Stimulated activated CD4-positive, alpha-beta T cell treated with anti-CD3 and anti-CD28 coated beads, TNF-alpha, amount 100 ng/mL, for 48 hours (primary cell): Measurements from ENCODE around the gene UBE2L5.
"Not testable (repeated sequence)": the region's sequence is repeated elsewhere in the genome, so short reads cannot be mapped to it uniquely, and the experiment has no call there.

Experiments
- DNase-seq, 3 donors: peaks; one replicate each; pipeline ENCODE4 v3.0.0-alpha.2; 2020; ENCODE audit warnings: low read depth in 3 of 3

Gene UBE2L5

GRCh38 chr13:30440910-30441703 is 18.8 kb downstream of the UBE2L5 start:
- no peak for DNase-seq

- no peak for DNase-seq
Measured at GRCh38 chr13:30442926-30443325, 20.6 kb downstream of the UBE2L5 start.

DNA sequence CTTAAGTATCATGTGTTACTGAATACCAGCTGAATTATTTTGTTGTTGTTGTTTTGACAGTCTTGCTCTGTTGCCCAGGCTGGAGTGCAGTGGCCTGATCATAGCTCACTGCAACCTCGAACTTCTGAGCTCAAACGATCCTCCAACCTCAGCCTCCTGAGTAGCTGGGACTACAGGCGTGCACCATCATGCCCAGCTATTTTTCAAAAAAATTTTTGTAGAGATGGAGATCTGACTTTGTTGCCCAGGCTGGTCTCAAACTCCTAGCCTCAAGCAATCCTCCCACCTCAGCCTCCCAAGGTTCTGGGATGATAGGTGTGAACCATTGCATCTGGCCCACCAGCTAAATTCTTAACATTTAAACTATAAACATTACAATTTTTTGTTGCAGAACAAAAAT is 21.2 kb downstream of the UBE2L5 start:
- not testable (repeated sequence) for DNase-seq

GRCh38 chr13:30443957-30444404 is 21.7 kb downstream of the UBE2L5 start:
- DNase-seq = no peak

GRCh38 chr13:30446126-30446500 is 23.8 kb downstream of the UBE2L5 start:
- DNase-seq = no peak

- DNase-seq = no peak
Measured at GRCh38 chr13:30448441-30448840, 26.1 kb downstream of the UBE2L5 start.

GRCh38 chr13:30450066-30450465 is 27.8 kb downstream of the UBE2L5 start:
- DNase-seq = no peak

DNA sequence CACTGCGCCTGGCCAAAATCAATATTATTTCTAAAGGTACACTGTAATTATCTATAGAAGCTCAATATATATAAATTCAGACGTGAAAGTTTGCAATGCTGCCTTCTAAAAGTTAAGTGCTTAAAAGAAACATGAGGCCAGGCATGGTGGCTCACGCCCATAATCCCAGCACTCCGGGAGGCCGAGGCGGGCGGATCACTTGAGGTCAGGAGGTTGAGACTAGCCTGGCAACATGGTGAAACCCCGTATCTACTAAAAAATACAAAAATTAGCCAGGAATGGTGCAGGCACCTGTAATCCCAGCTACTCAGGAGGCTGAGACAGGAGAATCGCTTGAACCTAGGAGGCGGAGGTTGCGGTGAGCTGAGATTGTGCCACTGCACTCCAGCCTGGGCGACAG is 29.2 kb downstream of the UBE2L5 start:
- not testable (repeated sequence) for DNase-seq

DNA sequence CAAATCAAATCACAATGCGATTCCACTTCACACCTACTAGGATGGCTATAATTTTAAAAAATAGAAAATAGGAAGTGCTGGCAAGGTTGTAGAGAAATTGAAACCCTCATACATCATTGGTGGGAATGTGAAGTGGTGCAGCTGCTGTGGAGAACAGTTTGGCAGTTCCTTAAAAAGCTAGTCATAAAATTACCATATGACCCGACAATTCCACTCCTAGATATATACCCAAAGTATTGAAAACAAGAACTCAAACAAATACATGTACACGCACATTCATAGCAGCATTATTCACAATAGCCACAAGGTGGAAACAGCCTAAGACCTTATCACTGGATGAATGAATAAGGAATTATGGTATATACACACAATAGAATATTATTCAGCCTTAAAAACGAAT is 31.4 kb downstream of the UBE2L5 start:
- DNase-seq = no peak

- DNase-seq = no peak
Measured at GRCh38 chr13:30454991-30455390, 32.7 kb downstream of the UBE2L5 start.

- no peak for DNase-seq
Measured at GRCh38 chr13:30456290-30456689, 34.0 kb downstream of the UBE2L5 start.

GRCh38 chr13:30457306-30457891 is 35.1 kb downstream of the UBE2L5 start:
- DNase-seq = no peak

DNA sequence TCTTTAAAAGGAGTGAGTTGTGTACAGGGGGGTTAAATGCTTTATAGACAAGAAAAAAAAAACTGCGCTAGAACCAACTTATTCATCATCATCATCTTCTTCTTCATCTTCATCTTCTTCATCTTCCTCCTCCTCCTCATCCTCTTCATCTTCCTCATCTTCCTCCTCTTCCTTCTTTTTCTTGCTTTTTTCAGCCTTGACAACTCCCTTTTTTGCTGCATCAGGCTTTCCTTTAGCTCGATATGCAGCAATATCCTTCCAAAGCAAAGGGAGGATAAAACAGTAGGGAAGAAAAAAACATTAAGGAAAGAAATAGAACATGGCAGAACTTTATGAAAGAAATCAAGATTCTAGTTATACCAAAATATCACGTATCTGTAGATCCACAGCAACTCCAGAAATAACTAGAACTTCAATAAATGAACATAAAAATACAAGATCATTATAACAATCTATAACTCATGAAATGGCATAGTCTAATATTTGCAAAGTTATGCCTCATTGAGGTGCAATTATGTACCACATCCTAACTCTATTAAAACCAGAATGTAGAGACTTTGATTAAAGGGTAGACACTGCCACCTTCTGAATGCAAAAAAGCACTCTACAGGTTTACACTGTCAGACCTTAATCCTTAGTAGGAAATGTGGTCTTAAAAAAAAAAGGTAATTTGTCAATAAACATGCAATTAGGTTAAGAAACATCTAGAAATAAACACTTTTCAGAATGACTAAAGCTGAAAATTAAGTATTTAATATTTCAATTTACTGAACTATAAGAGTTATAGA is 39.2 kb downstream of the UBE2L5 start:
- not testable (repeated sequence) for DNase-seq

GRCh38 chr13:30463787-30464495 is 41.6 kb downstream of the UBE2L5 start:
- peak; percentile 45 to 53 (median 47) for DNase-seq

DNA sequence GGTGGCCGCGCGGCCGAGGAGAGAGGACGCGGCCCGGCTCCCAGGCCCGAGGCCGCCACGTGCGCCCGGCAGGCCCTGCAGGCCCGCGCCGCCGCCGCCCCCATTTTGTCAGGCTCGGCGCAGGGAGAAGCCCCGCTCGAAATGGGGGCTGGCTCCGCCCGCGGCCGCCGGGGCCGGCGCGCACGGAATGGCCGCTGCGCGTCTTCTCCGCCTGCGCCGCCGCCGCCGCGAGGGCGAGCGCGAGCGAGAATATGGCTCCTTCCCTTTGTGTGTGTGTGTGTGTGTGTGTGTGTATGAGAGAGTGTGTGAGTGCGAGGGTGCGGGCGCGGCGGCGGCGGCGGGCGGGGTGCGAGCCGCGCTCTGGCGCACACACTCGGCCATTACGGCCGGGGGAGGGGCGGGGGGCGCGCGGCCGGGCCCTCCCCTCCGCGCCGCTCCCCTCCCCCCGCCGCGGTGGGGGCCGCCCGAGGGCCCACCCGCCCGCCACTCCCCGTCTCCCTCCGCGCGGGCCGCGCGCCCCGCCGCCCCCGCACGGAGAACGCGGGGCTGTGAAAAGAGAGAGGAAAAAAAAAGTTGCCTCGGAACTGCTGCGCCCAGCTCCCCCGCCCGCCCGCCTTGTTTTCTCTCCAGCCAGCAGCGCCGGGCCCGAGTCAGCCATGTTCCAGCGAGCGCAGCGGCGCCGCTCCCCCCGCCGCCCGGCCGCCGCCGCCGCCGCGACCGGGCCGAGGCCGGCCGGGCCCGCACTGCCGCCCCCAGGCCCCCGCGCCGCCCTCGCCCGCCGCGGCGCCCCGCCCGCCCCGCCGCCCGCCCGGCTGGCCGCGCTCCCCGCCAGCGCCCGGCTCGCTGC is 42.4 kb downstream of the UBE2L5 start:
- DNase-seq = peak; percentile 53 to 68 (median 54)

GRCh38 chr13:30465343-30465592 is 43.0 kb downstream of the UBE2L5 start:
- DNase-seq = no peak

DNA sequence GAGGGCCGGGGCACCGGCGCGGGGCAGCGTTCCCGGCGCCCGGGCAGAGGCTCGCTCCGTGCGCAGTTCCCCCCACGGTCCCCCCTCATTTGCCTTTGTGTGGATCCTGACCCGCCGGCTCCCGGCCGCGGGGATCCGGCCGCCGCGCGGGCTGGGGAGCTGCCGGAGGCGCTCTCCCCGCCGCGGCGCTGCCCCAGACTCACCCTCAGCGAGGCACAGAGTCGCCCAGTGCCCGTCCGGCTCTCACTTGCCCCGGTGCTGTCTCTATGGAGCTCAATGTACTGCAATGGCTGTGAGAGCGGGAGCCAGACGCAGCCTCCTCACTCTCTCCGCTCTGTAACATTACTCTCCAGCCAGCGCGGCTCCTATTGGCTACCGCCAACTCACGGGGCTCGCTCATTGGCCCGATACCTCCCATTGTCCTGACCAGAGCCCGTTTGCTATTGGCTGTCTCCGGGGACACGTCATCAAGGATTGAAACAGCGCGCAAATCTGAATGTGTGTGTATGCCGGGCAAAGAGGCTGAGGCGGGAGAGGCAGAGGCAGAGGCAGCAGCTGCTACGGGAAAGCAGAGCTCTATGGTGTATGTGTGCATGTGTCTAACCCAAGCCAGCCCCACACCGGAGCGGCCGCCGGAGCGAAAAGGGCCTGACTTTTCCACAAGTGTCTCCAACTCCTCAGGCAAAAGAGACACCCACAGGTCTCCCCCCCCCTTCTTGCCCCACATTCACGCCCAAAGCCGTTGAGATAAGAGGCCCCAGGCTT is 43.5 kb downstream of the UBE2L5 start, which contains the start of gene HMGB1:
TSS of gene HMGB1 (minus strand) at position 344 of the 765 bp plus-strand sequence. CDS start 2,256 bp downstream, outside the sequence.
- peak; percentile 93 to 97 (median 95) for DNase-seq

- DNase-seq = peak in 2 of 3 donors; percentile 11 to 21
Measured at GRCh38 chr13:30466358-30466714, 44.0 kb downstream of the UBE2L5 start.

- no peak for DNase-seq
Measured at GRCh38 chr13:30466841-30467252, 44.6 kb downstream of the UBE2L5 start.

GRCh38 chr13:30473675-30474074 is 51.4 kb downstream of the UBE2L5 start:
- no peak for DNase-seq
